Osteoblast (primary cell): ENCODE data around the gene CTNND2. TPM values are rescaled to one million over a fixed set of nuclear protein-coding genes. Genes with fewer than 3 reads are reported as not detected.

Experiments used
- DNase-seq: peaks from one replicate; pipeline ENCODE4 v3.0.0; 2011; ENCODE audit warnings: low spot score, mixed read lengths; ENCODE audit not compliant: insufficient read length; ENCODE audit errors: missing footprints
- H2AFZ ChIP-seq: 2 replicates; pipeline ENCODE4 v1.6.0; 2011; ENCODE audit warnings: mild to moderate bottlenecking, low read length
- H3K27ac ChIP-seq: 2 replicates; pipeline ENCODE4 v1.5.1; 2011; ENCODE audit warnings: mild to moderate bottlenecking, low read depth, low read length, moderate library complexity
- H3K27me3 ChIP-seq: 2 replicates; pipeline ENCODE4 v1.6.0; 2012; ENCODE audit warnings: mild to moderate bottlenecking, control low read depth, inconsistent platforms, low read length, moderate library complexity; ENCODE audit not compliant: insufficient read depth
- H3K36me3 ChIP-seq: 2 replicates; pipeline ENCODE4 v1.5.1; 2011; ENCODE audit warnings: mild to moderate bottlenecking, low read length, control low read depth, moderate library complexity; ENCODE audit not compliant: insufficient read depth
- H3K4me1 ChIP-seq: 2 replicates; pipeline ENCODE4 v1.5.1; 2011; ENCODE audit warnings: mild to moderate bottlenecking, low read length, control low read depth, moderate library complexity; ENCODE audit not compliant: insufficient read depth
- H3K4me2 ChIP-seq: 2 replicates; pipeline ENCODE4 v1.6.0; 2011; ENCODE audit warnings: mild to moderate bottlenecking, low read length; ENCODE audit not compliant: insufficient read depth
- H3K4me3 ChIP-seq: fragments of 200-600 bp; sonication (generic); 3 replicates; pipeline ENCODE4 v1.5.1; 2012; ENCODE audit warnings: mild to moderate bottlenecking, low read length, inconsistent platforms; ENCODE audit not compliant: insufficient read depth
- H3K79me2 ChIP-seq: 2 replicates; pipeline ENCODE4 v1.6.0; 2012; ENCODE audit warnings: mild to moderate bottlenecking, low read length, control low read depth, inconsistent platforms; ENCODE audit not compliant: insufficient read depth
- H3K9me3 ChIP-seq: 2 replicates; pipeline ENCODE4 v1.5.1; 2011; ENCODE audit warnings: low read depth, low read length, control low read depth
- H4K20me1 ChIP-seq: 2 replicates; pipeline ENCODE4 v1.6.0; 2012; ENCODE audit warnings: mild to moderate bottlenecking, low read length, control low read depth; ENCODE audit not compliant: insufficient read depth
- total RNA-seq: library from RNA; depleted of rRNA; stranded (reverse); fragments of >200 nt; gene quantifications from 2 replicates; pipeline ENCODE4 v1.2.3, GENCODE V29; 2012
- TF ChIP-seq, protein P1 (sequence below): IDR thresholded peaks from 2 replicates; pipeline ENCODE4 v1.5.1; 2011; ENCODE audit warnings: mild to moderate bottlenecking, low read depth, low read length, moderate library complexity; ENCODE audit errors: extremely low read depth

The CTNND2 gene
- total RNA-seq, 1 donor, result not detected

GRCh38 chr5:11560915-11561697, 343.1 kb downstream of the CTNND2 start:
- Histone ChIP-seq H3K4me1 (no peaks in the 10 kb centered on the region), H3K27me3 (no peaks in the 10 kb centered on the region), H3K36me3 (no peaks in the 10 kb centered on the region), H3K79me2 (no peaks in the 10 kb centered on the region), H3K4me3 (no peak overlapping the region), H3K4me2 (no peak overlapping the region), H4K20me1 (no peaks in the 10 kb centered on the region), H3K9me3 (peaks cover 10% of the 10 kb centered on the region), H3K27ac (no peak overlapping the region), H2AFZ (no peak overlapping the region)
- TF ChIP-seq, protein P1, sequence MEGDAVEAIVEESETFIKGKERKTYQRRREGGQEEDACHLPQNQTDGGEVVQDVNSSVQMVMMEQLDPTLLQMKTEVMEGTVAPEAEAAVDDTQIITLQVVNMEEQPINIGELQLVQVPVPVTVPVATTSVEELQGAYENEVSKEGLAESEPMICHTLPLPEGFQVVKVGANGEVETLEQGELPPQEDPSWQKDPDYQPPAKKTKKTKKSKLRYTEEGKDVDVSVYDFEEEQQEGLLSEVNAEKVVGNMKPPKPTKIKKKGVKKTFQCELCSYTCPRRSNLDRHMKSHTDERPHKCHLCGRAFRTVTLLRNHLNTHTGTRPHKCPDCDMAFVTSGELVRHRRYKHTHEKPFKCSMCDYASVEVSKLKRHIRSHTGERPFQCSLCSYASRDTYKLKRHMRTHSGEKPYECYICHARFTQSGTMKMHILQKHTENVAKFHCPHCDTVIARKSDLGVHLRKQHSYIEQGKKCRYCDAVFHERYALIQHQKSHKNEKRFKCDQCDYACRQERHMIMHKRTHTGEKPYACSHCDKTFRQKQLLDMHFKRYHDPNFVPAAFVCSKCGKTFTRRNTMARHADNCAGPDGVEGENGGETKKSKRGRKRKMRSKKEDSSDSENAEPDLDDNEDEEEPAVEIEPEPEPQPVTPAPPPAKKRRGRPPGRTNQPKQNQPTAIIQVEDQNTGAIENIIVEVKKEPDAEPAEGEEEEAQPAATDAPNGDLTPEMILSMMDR, result no peak
- DNase-seq, result no peak

DNA sequence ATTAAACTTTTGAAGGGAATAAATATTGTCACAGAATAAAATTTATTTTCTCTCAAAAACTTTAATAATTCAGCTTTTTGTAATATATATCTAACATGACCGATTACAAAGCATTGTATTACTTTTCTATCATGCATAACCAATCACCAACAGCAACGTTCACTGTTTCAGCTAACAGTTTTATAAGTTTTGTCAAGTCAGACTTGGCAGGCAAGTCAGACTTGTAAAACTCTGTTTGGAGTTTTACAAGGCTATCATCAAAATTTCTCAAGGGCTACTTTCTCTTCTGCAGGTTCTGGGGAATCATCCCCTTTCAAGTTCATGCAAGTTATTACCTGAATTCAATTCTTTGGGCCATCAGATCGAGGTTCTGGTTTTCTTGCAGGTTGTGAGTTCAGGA, 347.2 kb downstream of the CTNND2 start:
- Histone ChIP-seq H2AFZ (no peak overlapping the region), H3K79me2 (no peaks in the 10 kb centered on the region), H3K4me2 (no peak overlapping the region), H3K36me3 (no peaks in the 10 kb centered on the region), H3K27ac (no peak overlapping the region), H3K9me3 (peaks cover 5% of the 10 kb centered on the region), H3K27me3 (no peaks in the 10 kb centered on the region), H4K20me1 (no peaks in the 10 kb centered on the region), H3K4me3 (no peak overlapping the region), H3K4me1 (no peaks in the 10 kb centered on the region)
- no peak for DNase-seq
- TF ChIP-seq, protein P1, result no peak

GRCh38 chr5:11555171-11555570, 349.1 kb downstream of the CTNND2 start:
- Histone ChIP-seq H3K79me2 (no peaks in the 10 kb centered on the region), H3K27me3 (no peaks in the 10 kb centered on the region), H3K4me1 (no peaks in the 10 kb centered on the region), H3K4me3 (no peak overlapping the region), H3K36me3 (no peaks in the 10 kb centered on the region), H4K20me1 (no peaks in the 10 kb centered on the region), H3K4me2 (no peak overlapping the region), H3K9me3 (peaks cover 2% of the 10 kb centered on the region), H2AFZ (no peak overlapping the region), H3K27ac (no peak overlapping the region)
- DNase-seq, result no peak
- TF ChIP-seq, protein P1, result no peak

DNA sequence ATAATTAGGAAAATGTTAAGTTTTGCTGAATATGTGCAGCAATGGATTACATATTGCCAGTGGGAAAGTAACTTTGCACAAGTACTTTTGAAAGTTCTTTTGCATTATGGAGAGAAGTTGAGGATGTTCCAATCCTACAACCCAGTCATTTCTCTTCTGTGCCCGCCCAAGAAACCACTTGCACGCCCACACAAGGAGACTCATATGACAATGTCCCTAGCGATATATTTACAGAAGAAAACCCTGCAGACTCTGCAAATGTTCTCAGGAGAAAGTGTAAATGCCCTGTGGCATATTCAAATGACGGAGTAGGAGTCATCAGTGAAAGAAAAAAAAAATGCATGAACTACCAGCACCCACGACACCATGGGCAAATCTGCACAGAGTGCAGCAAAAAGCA, 356.5 kb downstream of the CTNND2 start:
- Histone ChIP-seq H3K27ac (no peak overlapping the region), H3K4me2 (no peak overlapping the region), H2AFZ (no peak overlapping the region), H4K20me1 (no peaks in the 10 kb centered on the region), H3K79me2 (no peaks in the 10 kb centered on the region), H3K36me3 (no peaks in the 10 kb centered on the region), H3K4me1 (no peaks in the 10 kb centered on the region), H3K27me3 (no peaks in the 10 kb centered on the region), H3K4me3 (no peak overlapping the region), H3K9me3 (no peaks in the 10 kb centered on the region)
- no peak for DNase-seq
- TF ChIP-seq, protein P1, result no peak
